HG03558 (cell line): Measurements from ENCODE around the gene QRFPR.
"Not testable (repeated sequence)": the region's sequence is repeated elsewhere in the genome, so short reads cannot be mapped to it uniquely, and the experiment has no call there.

Source experiments
- ATAC-seq: cut with Tn5 transposase; IDR thresholded peaks from one replicate; pipeline ENCODE4 v1.9.1; 2021; ENCODE audit warnings: moderate number of reproducible peaks; ENCODE audit not compliant: unreplicated experiment; ENCODE audit errors: extremely low read depth

Gene QRFPR

GRCh38 chr4:121340247-121340646 is 40.6 kb downstream of the QRFPR start:
- ATAC-seq: no peak

DNA sequence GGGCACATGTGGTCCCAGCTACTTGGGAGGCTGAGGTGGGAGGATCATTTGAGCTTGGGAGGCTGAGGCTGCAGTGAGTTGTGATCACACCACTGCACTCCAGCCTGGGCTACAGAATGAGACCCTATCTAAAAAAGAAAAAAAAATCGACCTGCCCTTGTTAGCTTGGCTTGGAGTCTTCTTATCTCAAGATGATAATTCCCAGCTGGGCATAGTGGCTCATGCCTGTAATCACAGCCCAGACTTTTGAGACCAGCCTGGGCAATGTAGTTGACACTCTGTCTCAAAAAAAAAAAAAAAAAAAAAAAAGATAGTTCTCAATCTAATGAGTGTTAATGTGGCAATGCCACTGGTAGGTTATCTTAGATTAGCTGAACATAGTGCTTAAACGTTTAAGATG is 41.0 kb downstream of the QRFPR start:
- no peak for ATAC-seq

- no peak for ATAC-seq
Measured at GRCh38 chr4:121339307-121339706, 41.5 kb downstream of the QRFPR start.

GRCh38 chr4:121338518-121338917 is 42.3 kb downstream of the QRFPR start:
- no peak for ATAC-seq

DNA sequence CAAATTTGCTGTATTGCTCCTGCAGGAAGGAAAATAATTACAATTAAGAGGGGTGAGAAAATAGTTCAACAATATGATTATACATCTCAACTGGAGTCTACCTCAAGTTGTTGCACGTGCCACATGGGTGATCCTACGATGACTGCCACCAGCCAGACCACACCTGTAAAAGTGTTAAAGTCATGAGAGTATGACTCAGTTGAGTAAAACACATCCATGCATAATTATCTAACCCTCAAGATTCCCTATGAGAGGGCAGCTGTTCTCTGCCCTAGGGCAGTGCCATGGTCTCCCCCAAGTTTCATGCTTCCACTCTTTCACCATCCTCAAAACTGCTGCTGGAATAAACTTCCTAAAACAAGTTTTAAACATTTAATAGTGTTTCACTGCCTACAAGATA is 44.1 kb downstream of the QRFPR start:
- no peak for ATAC-seq

DNA sequence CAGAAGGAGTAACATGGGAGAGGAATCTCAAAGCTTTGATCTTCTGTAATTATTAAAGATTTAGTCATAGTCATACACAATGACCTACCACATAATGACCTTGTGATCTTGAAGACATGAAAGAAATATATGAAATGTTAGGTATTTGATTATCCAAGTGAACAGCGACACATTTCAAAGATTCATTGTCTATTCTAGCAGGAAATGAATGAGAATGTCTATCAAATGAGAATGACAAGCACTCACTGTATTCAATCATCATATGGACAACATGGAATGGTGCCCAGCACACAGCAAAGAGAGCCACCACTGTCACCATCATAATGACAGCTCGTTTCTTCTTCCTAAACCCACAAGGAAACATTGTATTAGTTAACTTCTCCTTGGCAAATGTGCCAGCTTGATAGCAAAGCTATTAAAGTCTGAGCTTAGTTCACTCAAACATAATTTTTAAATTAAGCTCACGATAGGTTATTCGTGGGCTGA is 50.6 kb downstream of the QRFPR start:
- no peak for ATAC-seq

DNA sequence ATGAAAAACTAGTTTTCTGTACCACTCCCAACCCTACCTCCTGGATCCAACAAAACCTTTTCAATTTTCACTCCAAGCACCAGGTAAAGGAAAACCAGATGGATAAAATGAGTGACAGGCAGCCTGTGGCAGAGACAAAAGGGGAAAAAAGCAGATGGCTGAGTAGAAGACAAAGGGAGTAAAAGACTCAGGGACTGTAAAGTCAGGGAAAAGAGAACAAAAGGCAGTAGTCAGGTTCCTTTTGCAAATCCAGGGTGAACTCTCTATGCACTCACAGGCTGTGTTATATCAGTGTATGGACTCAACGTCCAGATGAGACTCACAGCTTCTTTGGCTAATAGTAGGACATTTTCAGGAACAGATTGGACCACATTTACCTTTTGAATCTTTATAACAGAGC is 54.2 kb downstream of the QRFPR start:
- ATAC-seq: no peak

GRCh38 chr4:121324331-121324730 is 56.5 kb downstream of the QRFPR start:
- no peak for ATAC-seq

DNA sequence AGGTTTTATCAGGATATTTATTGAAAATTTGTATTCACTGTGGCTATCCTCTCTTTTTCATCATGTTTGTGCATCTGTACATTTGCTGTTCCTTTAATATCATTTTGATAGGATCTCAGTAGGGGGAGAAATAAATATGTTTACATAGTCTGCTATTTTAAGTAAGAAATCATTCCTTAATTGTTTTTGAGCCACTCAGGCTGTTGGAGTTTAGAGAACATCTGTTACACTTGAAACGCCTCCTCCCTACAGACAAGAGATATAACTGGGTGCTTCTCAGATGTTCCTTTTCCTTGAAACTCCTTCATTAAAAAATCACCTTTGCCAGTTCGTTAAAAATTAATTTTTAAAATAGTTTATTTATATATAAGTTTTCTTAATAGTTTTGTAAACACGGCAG is 59.4 kb downstream of the QRFPR start:
- no peak for ATAC-seq

DNA sequence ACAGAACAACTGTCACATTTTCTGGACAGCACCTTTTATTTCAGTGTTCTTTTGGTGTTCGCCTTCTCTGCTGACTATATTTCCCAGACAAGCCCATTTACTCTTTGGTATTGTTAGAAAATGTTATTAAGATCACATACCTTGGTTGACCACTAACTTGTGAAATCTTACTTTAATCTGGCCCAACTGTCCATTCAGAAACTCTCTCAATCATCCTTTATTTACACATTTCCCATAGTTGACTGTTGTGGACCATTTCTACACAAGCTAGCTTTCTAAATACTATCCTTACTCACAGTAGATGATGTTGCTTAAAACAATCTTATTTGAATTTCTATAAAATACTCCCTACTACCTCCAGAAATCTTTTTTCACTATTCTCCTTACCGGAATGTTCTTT is 64.7 kb downstream of the QRFPR start:
- no peak for ATAC-seq

GRCh38 chr4:121313430-121313829 is 67.4 kb downstream of the QRFPR start:
- not testable (repeated sequence) for ATAC-seq

DNA sequence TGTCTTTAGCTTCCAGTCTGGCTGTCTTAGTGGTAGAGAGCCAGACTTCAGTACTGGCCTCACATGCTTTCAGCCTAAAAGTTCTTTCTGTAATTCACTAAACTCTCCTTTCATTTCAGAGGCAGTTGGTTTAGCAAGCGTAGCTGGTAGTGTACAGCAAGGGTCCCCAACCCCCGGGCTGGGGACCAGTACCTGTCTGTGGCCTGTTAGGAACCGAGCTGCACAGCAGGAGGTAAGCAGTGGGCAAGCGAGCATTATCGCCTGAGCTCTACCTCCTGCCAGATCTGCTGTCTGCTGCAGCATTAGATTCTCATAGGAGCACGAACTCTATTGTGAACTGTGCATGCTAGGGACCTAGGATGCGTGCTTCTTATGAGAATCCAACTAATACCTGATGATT is 72.0 kb downstream of the QRFPR start:
- ATAC-seq: no peak

DNA sequence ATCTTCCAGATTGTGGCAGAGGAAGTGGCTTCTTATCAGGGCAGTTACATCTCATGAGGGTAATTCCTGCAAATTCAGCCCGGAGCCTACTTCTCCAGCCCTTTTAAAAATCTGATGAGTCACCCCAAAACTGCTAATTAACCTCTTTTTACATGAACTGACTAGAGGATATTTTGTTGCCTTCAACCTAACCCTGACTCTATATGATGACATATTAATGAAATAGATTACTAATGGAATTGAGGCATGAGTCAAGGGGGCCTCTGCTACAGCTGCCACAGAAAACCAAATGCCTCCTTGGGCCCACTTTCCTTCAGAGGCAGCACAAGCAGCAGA is 72.5 kb downstream of the QRFPR start:
- ATAC-seq: no peak

DNA sequence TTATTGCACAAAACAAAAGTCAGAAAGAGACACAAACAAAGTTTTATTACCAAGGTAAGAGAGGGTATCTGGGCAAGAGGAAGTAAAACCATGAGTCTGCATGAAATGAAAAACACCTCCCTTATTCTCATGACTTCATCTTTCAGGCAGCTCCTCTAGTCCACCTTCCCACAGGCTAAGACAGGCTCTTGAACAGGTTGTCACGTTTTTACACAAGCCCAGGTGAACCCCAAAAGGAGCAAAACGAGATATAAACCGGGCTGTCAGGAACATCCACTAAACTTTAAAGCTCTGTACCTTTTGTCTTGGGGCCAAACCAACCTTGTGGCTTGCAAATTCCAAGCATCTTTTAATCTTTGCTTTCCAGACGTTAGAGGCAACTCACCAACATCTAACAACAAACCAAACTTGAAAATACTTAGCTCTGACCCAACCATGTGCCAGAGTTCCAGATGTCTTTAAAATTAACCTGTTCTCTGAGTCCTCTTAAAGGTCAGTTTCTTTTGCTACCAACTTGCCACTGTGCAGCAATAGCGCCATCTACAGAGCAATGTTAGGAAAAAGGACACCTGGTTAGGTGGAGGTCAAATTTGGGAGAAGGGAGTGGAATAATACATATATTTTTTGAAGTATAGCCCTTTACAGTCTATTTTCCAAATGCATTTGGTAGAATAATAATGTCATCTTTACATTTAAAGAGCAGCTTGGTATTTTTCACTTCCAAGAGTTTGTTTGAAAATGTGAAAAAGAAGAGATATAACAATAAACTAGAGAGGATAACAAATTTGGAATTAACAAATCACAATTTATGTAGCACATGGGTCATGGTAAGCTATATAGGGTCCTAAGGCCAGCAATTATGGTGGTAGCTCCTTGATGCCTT is 73.1 kb downstream of the QRFPR start:
- ATAC-seq: peak; percentile 72

GRCh38 chr4:121306931-121307330 is 73.9 kb downstream of the QRFPR start:
- ATAC-seq: peak; percentile 9

DNA sequence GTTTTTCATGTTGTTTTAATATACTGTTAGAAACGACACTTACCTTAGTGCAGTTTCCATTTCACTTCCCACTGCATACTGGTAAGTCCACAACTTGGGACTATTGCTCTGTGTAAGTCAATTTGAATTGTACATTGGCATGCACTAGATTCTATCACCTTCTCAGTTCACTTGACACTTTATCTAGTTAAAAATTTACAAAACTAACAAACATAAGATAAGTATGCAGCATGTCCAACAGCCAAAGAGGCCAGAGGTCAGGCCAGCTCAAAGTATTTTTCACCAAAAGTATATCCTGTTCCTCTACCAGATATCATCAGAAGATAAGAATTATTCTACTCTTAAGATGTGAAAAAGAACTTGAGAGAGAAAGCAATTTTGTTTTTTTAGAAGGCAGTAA is 75.9 kb downstream of the QRFPR start:
- ATAC-seq: no peak

DNA sequence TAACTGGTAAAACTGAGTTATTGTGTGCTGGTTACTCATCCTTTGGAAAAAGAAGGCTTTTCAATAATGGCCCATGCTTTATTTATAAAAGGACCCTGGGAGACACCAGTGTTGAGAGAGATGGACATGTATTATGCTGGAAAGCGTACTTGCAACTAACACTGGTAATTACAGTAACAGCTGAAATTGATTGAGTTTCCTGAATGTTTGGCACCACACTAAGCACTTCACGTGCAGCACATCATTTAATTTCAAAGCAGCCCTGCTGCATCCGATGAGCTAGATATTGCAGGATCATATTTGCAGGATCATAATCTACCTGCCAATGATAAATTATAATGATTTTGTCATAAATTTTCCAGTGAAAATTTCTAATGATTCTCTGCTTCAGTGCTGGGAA is 81.5 kb downstream of the QRFPR start:
- ATAC-seq: no peak

GRCh38 chr4:121283319-121283718 is 97.5 kb downstream of the QRFPR start:
- no peak for ATAC-seq

GRCh38 chr4:121280425-121280824 is 100.4 kb downstream of the QRFPR start:
- ATAC-seq: no peak

GRCh38 chr4:121278811-121279368 is 101.9 kb downstream of the QRFPR start:
- ATAC-seq: peak; percentile 81
